HEK293 (cell line): ENCODE data around the gene TGFBI.

Experiments used
- CTCF ChIA-PET: fragments of 350-600 bp; formaldehyde crosslinking; extraction: SDS; loops from one replicate; lab custom pipeline; 2021; ENCODE audit warnings: antibody characterized with exemption; lab: Yijun Ruan, JAX
- POLR2A ChIA-PET: fragments of 300-600 bp; formaldehyde crosslinking; extraction: SDS; loops from one replicate; lab custom pipeline; 2020; ENCODE audit warnings: antibody characterized with exemption, inconsistent platforms; lab: Yijun Ruan, JAX
- H3K27ac ChIP-seq: fragments of 200-500 bp; sonication (Bioruptor generic); 2 replicates; pipeline ENCODE4 v1.5.1; 2014; ENCODE audit warnings: low read depth, low read length, control low read depth, inconsistent platforms; ENCODE audit errors: extremely low read depth
- H3K36me3 ChIP-seq, 2 experiments: fragments of 200-500 bp in 1 of 2; sonication (Bioruptor generic) in 1 of 2; 1 replicate in 1 of 2; 2 replicates in 1 of 2; pipeline ENCODE4 v1.5.1; 2014 to 2017; ENCODE audit warnings: inconsistent platforms in 2 of 2, low read length in 2 of 2; ENCODE audit not compliant: control insufficient read depth in 2 of 2, insufficient read depth in 1 of 2
- H3K4me1 ChIP-seq: fragments of 200-500 bp; sonication (Bioruptor generic); 2 replicates; pipeline ENCODE4 v1.5.1; 2014; ENCODE audit warnings: mild to moderate bottlenecking, low read length, inconsistent platforms; ENCODE audit not compliant: control insufficient read depth, insufficient read depth
- H3K4me3 ChIP-seq: 2 replicates; pipeline ENCODE4 v1.5.1; 2011; ENCODE audit warnings: low read depth, mild to moderate bottlenecking, control low read depth, low read length, moderate library complexity
- H3K9me3 ChIP-seq: fragments of 200-500 bp; sonication (Bioruptor generic); 2 replicates; pipeline ENCODE4 v1.5.1; 2014; ENCODE audit warnings: low read depth, low read length, inconsistent platforms; ENCODE audit not compliant: control insufficient read depth, insufficient read depth
- BCL11A ChIP-seq: fragments of 450-650 bp; formaldehyde crosslinking; IDR thresholded peaks from 2 replicates; pipeline ENCODE4 v1.5.1; 2016; ENCODE audit warnings: low read depth, missing biosample characterization, missing genetic modification characterization
- KLF7 ChIP-seq: fragments of 450-650 bp; formaldehyde crosslinking; IDR thresholded peaks from 2 replicates; pipeline ENCODE4 v1.5.1; 2016; ENCODE audit warnings: missing biosample characterization, missing genetic modification characterization, borderline replicate concordance
- KLF8 ChIP-seq: fragments of 450-650 bp; formaldehyde crosslinking; IDR thresholded peaks from 2 replicates; pipeline ENCODE4 v1.5.1; 2016; ENCODE audit warnings: missing biosample characterization, missing genetic modification characterization
- SALL2 ChIP-seq: fragments of 450-650 bp; formaldehyde crosslinking; IDR thresholded peaks from 2 replicates; pipeline ENCODE4 v1.5.0; 2017; ENCODE audit warnings: missing biosample characterization, mild to moderate bottlenecking, missing genetic modification characterization, borderline replicate concordance
- ZBTB7A ChIP-seq: fragments of 450-650 bp; formaldehyde crosslinking; IDR thresholded peaks from 2 replicates; pipeline ENCODE4 v1.5.1; 2016; ENCODE audit warnings: low read depth, missing biosample characterization, missing genetic modification characterization
- ZNF175 ChIP-seq: fragments of 450-650 bp; formaldehyde crosslinking; IDR thresholded peaks from 2 replicates; pipeline ENCODE4 v1.5.1; 2016; ENCODE audit warnings: missing biosample characterization, missing genetic modification characterization
- ZNF211 ChIP-seq: fragments of 450-650 bp; formaldehyde crosslinking; IDR thresholded peaks from 2 replicates; pipeline ENCODE4 v1.5.1; 2016; ENCODE audit warnings: low read depth, missing biosample characterization, missing genetic modification characterization
- ZNF266 ChIP-seq: fragments of 450-650 bp; formaldehyde crosslinking; IDR thresholded peaks from 2 replicates; pipeline ENCODE4 v1.5.1; 2016; ENCODE audit warnings: missing biosample characterization, missing genetic modification characterization, low read depth
- ZNF510 ChIP-seq: fragments of 450-650 bp; formaldehyde crosslinking; IDR thresholded peaks from 2 replicates; pipeline ENCODE4 v1.5.1; 2018; ENCODE audit warnings: mild to moderate bottlenecking, missing genetic modification characterization, missing biosample characterization; ENCODE audit not compliant: insufficient replicate concordance
- ZNF558 ChIP-seq: fragments of 450-650 bp; formaldehyde crosslinking; IDR thresholded peaks from 2 replicates; pipeline ENCODE4 v1.5.1; 2016; ENCODE audit warnings: missing biosample characterization, missing genetic modification characterization
- ZNF585B ChIP-seq: fragments of 450-650 bp; formaldehyde crosslinking; IDR thresholded peaks from 2 replicates; pipeline ENCODE4 v1.5.1; 2016; ENCODE audit warnings: missing biosample characterization, missing genetic modification characterization
- ZNF610 ChIP-seq: fragments of 450-650 bp; formaldehyde crosslinking; IDR thresholded peaks from 2 replicates; pipeline ENCODE4 v1.5.1; 2016; ENCODE audit warnings: missing biosample characterization, missing genetic modification characterization, borderline replicate concordance
- ZNF629 ChIP-seq: fragments of 450-650 bp; formaldehyde crosslinking; IDR thresholded peaks from 2 replicates; pipeline ENCODE4 v1.5.1; 2017; ENCODE audit warnings: missing biosample characterization, missing genetic modification characterization
- ZNF670 ChIP-seq: fragments of 450-650 bp; formaldehyde crosslinking; IDR thresholded peaks from 2 replicates; pipeline ENCODE4 v1.5.1; 2016; ENCODE audit warnings: missing biosample characterization, missing genetic modification characterization, low read depth
- ZNF830 ChIP-seq: fragments of 450-650 bp; IDR thresholded peaks from 2 replicates; pipeline ENCODE4 v1.5.0; 2018; ENCODE audit warnings: missing biosample characterization, missing genetic modification characterization, low read depth, mild to moderate bottlenecking, moderate library complexity
- TF ChIP-seq, protein P1 (sequence below): fragments of 450-650 bp; formaldehyde crosslinking; IDR thresholded peaks from 2 replicates; pipeline ENCODE4 v1.5.1; 2016; ENCODE audit warnings: missing biosample characterization, missing genetic modification characterization
- TF ChIP-seq, protein P2 (sequence below): fragments of 450-650 bp; formaldehyde crosslinking; IDR thresholded peaks from 2 replicates; pipeline ENCODE4 v1.5.1; 2016; ENCODE audit warnings: missing biosample characterization, missing genetic modification characterization
- TF ChIP-seq, protein P3 (sequence below): fragments of 450-650 bp; formaldehyde crosslinking; IDR thresholded peaks from 2 replicates; pipeline ENCODE4 v1.5.1; 2017; ENCODE audit warnings: missing biosample characterization, mild to moderate bottlenecking, missing genetic modification characterization, moderate library complexity
- TF ChIP-seq, protein P4 (sequence below): fragments of 450-650 bp; formaldehyde crosslinking; IDR thresholded peaks from 2 replicates; pipeline ENCODE4 v1.5.1; 2016; ENCODE audit warnings: missing biosample characterization, missing genetic modification characterization

Gene TGFBI

DNA sequence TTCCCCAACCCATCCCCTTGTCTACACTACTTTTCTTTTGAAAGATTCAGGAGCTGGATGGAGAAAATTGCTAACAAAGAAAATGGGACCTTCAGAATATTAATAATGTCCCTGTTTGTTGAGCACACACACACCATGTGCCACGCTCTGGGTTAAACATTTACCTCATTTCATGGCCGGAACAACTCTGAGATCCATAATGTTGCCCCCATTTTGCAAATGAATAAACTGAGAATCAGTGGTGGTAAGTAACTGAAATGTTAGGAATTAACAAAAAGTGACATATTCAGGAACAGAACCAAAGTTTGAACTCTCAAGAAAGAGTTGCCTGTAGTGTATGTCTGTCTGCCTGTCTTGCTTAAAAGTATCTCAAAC is 52.4 kb downstream of the TGFBI start:
- POLR2A ChIA-PET = interaction anchor here (1.1 kb wide), 1 partner anchor 51 kb away, joined by 4 read pairs; the partner anchor contains the start of gene SMAD5
- CTCF ChIA-PET = interaction anchor here (0.5 to 5.3 kb wide), 30 partner anchors 9 to 530 kb away, joined by 3 to 66 read pairs (median 5); no protein-coding TSS in a partner anchor
- Histone ChIP-seq H3K9me3 (no peaks in the 10 kb centered on the region), H3K36me3 (no peaks in the 10 kb centered on the region), H3K4me1 (peaks cover 3% of the 10 kb centered on the region; the same call in 1 of the 2 replicates), H3K27ac (no peak overlapping the region), H3K4me3 (no peak overlapping the region)
- TF ChIP-seq KLF8 (tag by site-specific recombination) (no peak), BCL11A (tag by site-specific recombination) (no peak), ZNF670 (tag by site-specific recombination) (no peak), ZNF266 (tag by site-specific recombination) (no peak), ZNF629 (tag by site-specific recombination) (no peak), KLF7 (tag by site-specific recombination) (no peak), ZNF558 (no peak), ZNF830 (no peak), ZNF585B (tag by site-specific recombination) (no peak), ZNF610 (tag by site-specific recombination) (no peak), ZNF211 (tag by site-specific recombination) (no peak)
- TF ChIP-seq, protein P1, sequence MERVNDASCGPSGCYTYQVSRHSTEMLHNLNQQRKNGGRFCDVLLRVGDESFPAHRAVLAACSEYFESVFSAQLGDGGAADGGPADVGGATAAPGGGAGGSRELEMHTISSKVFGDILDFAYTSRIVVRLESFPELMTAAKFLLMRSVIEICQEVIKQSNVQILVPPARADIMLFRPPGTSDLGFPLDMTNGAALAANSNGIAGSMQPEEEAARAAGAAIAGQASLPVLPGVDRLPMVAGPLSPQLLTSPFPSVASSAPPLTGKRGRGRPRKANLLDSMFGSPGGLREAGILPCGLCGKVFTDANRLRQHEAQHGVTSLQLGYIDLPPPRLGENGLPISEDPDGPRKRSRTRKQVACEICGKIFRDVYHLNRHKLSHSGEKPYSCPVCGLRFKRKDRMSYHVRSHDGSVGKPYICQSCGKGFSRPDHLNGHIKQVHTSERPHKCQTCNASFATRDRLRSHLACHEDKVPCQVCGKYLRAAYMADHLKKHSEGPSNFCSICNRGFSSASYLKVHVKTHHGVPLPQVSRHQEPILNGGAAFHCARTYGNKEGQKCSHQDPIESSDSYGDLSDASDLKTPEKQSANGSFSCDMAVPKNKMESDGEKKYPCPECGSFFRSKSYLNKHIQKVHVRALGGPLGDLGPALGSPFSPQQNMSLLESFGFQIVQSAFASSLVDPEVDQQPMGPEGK = no peak
- TF ChIP-seq, protein P2, sequence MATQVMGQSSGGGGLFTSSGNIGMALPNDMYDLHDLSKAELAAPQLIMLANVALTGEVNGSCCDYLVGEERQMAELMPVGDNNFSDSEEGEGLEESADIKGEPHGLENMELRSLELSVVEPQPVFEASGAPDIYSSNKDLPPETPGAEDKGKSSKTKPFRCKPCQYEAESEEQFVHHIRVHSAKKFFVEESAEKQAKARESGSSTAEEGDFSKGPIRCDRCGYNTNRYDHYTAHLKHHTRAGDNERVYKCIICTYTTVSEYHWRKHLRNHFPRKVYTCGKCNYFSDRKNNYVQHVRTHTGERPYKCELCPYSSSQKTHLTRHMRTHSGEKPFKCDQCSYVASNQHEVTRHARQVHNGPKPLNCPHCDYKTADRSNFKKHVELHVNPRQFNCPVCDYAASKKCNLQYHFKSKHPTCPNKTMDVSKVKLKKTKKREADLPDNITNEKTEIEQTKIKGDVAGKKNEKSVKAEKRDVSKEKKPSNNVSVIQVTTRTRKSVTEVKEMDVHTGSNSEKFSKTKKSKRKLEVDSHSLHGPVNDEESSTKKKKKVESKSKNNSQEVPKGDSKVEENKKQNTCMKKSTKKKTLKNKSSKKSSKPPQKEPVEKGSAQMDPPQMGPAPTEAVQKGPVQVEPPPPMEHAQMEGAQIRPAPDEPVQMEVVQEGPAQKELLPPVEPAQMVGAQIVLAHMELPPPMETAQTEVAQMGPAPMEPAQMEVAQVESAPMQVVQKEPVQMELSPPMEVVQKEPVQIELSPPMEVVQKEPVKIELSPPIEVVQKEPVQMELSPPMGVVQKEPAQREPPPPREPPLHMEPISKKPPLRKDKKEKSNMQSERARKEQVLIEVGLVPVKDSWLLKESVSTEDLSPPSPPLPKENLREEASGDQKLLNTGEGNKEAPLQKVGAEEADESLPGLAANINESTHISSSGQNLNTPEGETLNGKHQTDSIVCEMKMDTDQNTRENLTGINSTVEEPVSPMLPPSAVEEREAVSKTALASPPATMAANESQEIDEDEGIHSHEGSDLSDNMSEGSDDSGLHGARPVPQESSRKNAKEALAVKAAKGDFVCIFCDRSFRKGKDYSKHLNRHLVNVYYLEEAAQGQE = no peak

DNA sequence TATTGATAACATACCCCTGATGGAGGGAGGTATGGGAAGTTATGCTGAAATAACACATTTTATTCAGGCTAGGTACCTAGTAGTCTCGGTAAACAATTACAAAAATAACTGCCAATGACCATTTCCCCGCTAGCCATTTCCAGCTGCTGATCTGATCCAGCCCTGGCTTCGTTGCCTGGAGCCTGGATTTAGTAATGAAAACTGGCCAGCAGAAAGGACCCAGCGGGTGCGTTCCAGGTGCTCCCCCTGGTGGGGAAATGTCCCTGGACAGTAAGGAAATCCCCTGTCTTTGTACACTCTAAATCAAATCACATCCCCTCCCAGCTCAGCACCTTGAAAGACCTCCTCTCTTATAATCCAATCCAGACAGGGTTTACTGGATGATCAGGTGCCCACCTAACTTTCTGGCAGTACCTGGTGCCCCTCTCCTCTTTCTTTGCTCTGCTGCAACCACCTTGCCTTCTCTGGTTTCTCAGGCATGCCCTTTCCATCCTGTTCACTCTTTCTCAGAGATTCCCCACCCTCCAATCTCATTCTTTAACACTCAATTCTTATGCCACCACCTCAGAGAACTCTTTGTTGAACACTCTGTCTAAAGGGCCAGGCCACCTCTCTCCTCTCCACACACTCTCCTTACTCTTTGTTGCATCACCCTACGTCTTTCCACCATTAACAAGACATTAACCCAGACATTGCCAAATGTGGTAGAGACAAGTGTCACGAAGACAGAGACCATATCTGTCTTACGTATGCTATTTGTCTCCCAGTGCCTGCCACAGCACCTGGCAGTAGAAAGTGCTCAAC is 53.8 kb downstream of the TGFBI start:
- Histone ChIP-seq H3K4me3 (no peak overlapping the region), H3K9me3 (no peaks in the 10 kb centered on the region), H3K36me3 (no peaks in the 10 kb centered on the region), H3K27ac (no peak overlapping the region), H3K4me1 (peaks cover 3% of the 10 kb centered on the region; the same call in 1 of the 2 replicates)
- CTCF ChIA-PET = interaction anchor here (0.6 to 5.3 kb wide), 40 partner anchors 10 to 530 kb away, joined by 3 to 66 read pairs (median 4); no protein-coding TSS in a partner anchor
- POLR2A ChIA-PET = no interaction called here
- TF ChIP-seq ZBTB7A (tag by site-specific recombination) (no peak), SALL2 (tag by site-specific recombination) (no peak), ZNF175 (no peak), ZNF510 (tag by site-specific recombination) (no peak)
- TF ChIP-seq, protein P3, sequence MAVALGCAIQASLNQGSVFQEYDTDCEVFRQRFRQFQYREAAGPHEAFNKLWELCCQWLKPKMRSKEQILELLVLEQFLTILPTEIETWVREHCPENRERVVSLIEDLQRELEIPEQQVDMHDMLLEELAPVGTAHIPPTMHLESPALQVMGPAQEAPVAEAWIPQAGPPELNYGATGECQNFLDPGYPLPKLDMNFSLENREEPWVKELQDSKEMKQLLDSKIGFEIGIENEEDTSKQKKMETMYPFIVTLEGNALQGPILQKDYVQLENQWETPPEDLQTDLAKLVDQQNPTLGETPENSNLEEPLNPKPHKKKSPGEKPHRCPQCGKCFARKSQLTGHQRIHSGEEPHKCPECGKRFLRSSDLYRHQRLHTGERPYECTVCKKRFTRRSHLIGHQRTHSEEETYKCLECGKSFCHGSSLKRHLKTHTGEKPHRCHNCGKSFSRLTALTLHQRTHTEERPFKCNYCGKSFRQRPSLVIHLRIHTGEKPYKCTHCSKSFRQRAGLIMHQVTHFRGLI (tag by site-specific recombination) = no peak
- TF ChIP-seq, protein P4, sequence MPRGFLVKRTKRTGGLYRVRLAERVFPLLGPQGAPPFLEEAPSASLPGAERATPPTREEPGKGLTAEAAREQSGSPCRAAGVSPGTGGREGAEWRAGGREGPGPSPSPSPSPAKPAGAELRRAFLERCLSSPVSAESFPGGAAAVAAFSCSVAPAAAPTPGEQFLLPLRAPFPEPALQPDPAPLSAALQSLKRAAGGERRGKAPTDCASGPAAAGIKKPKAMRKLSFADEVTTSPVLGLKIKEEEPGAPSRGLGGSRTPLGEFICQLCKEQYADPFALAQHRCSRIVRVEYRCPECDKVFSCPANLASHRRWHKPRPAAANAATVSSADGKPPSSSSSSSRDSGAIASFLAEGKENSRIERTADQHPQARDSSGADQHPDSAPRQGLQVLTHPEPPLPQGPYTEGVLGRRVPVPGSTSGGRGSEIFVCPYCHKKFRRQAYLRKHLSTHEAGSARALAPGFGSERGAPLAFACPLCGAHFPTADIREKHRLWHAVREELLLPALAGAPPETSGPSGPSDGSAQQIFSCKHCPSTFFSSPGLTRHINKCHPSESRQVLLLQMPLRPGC (tag by site-specific recombination) = no peak
